MM.1S (cell line): ENCODE data around the gene TCF3.

ENCODE experiments used
- DNase-seq: peaks from one replicate; pipeline ENCODE4 v3.0.0-alpha.2; 2015
- H2AFZ ChIP-seq: fragments of 300-600 bp; sonication (generic); 2 replicates; pipeline ENCODE4 v1.6.0; 2016; ENCODE audit warnings: antibody characterized with exemption, low read length
- H3F3A ChIP-seq: fragments of 300-600 bp; sonication (generic); 2 replicates; pipeline ENCODE4 v1.6.1; 2016; ENCODE audit warnings: mild to moderate bottlenecking, antibody characterized with exemption, low read length, moderate library complexity, mixed read lengths; ENCODE audit not compliant: insufficient read depth
- H3K27ac ChIP-seq: fragments of 300-600 bp; sonication (generic); 2 replicates; pipeline ENCODE4 v1.5.1; 2016; ENCODE audit warnings: mild to moderate bottlenecking, low read length
- H3K27me3 ChIP-seq: fragments of 300-600 bp; sonication (generic); replicated peaks from 2 replicates; pipeline ENCODE4 v1.6.0; 2016; ENCODE audit warnings: low read length; ENCODE audit not compliant: insufficient read depth
- H3K36me3 ChIP-seq: fragments of 300-600 bp; sonication (generic); replicated peaks from 2 replicates; pipeline ENCODE4 v1.6.1; 2016; ENCODE audit warnings: mild to moderate bottlenecking, low read length, mixed read lengths; ENCODE audit not compliant: insufficient read depth
- H3K4me1 ChIP-seq: fragments of 300-600 bp; sonication (generic); 2 replicates; pipeline ENCODE4 v1.6.1; 2016; ENCODE audit warnings: low read length, mixed read lengths
- H3K4me2 ChIP-seq: fragments of 300-600 bp; sonication (generic); 2 replicates; pipeline ENCODE4 v1.6.0; 2016; ENCODE audit warnings: low read depth, low read length
- H3K4me3 ChIP-seq: fragments of 300-600 bp; sonication (generic); 2 replicates; pipeline ENCODE4 v1.5.1; 2016; ENCODE audit warnings: low read length, mixed read lengths
- H3K79me2 ChIP-seq: fragments of 300-600 bp; sonication (generic); 2 replicates; pipeline ENCODE4 v1.6.1; 2016; ENCODE audit warnings: mixed run types, low read length, mixed read lengths
- H3K9ac ChIP-seq: fragments of 300-600 bp; sonication (generic); 2 replicates; pipeline ENCODE4 v1.6.1; 2016; ENCODE audit warnings: low read length, mixed read lengths
- H3K9me2 ChIP-seq: fragments of 300-600 bp; sonication (generic); replicated peaks from 2 replicates; pipeline ENCODE4 v1.6.1; 2016; ENCODE audit warnings: mild to moderate bottlenecking, low read length, mixed read lengths; ENCODE audit not compliant: insufficient read depth
- H3K9me3 ChIP-seq: fragments of 300-600 bp; sonication (generic); replicated peaks from 2 replicates; pipeline ENCODE4 v1.6.1; 2016; ENCODE audit warnings: mild to moderate bottlenecking, low read length, mixed read lengths; ENCODE audit not compliant: insufficient read depth
- H4K20me1 ChIP-seq: fragments of 300-600 bp; sonication (generic); 2 replicates; pipeline ENCODE4 v1.6.1; 2016; ENCODE audit warnings: mild to moderate bottlenecking, low read length, moderate library complexity, mixed read lengths; ENCODE audit not compliant: insufficient read depth
- EZH2 ChIP-seq: fragments of 300-600 bp; sonication (generic); optimal IDR thresholded peaks from 2 replicates; pipeline ENCODE3; 2017; ENCODE audit warnings: low read depth, mild to moderate bottlenecking, antibody characterized with exemption, low read length, mixed read lengths
- EZH2phosphoT487 ChIP-seq: fragments of 300-600 bp; sonication (generic); IDR thresholded peaks from 2 replicates; pipeline ENCODE4 v1.6.1; 2018; ENCODE audit warnings: antibody characterized with exemption, low read length
- TF ChIP-seq, protein P1 (sequence below): fragments of 300-600 bp; sonication (generic); IDR thresholded peaks from 2 replicates; pipeline ENCODE4 v1.5.1; 2016; ENCODE audit warnings: antibody characterized with exemption, low read length, mixed read lengths

TCF3 gene

DNA sequence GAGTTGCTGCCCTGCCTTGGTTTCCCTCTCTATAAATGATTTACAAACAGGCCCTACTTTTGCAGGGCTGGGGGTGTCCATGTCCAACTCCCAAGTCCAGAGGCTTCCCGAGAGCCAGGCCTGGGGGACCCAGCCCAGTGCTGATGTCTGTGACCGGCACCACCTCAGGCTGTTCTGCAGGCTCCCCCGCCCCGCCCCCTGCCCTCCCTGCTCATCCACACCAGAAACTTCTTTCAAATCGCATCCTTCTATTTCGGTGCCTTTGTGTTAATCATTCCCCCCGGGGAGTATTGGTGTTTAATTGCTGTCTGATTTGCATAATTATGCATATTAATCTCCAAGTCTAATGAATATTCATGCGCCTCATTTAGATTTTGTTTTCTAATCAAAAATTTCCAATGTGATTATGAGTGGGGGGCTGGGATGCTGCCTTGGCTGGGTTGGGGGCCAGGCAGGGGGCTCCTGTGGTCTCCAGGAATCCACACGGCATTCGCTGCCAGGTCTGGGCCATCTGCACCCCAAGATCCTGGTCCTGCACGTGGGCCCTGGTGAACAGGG is 19.1 kb downstream of the TCF3 start:
- H3K36me3 ChIP-seq: peaks cover 21% of the 10 kb centered on the region
- no peak overlapping the region for H3K4me2 ChIP-seq
- no peak for TF ChIP-seq EZH2phosphoT487
- TF ChIP-seq, protein P1, sequence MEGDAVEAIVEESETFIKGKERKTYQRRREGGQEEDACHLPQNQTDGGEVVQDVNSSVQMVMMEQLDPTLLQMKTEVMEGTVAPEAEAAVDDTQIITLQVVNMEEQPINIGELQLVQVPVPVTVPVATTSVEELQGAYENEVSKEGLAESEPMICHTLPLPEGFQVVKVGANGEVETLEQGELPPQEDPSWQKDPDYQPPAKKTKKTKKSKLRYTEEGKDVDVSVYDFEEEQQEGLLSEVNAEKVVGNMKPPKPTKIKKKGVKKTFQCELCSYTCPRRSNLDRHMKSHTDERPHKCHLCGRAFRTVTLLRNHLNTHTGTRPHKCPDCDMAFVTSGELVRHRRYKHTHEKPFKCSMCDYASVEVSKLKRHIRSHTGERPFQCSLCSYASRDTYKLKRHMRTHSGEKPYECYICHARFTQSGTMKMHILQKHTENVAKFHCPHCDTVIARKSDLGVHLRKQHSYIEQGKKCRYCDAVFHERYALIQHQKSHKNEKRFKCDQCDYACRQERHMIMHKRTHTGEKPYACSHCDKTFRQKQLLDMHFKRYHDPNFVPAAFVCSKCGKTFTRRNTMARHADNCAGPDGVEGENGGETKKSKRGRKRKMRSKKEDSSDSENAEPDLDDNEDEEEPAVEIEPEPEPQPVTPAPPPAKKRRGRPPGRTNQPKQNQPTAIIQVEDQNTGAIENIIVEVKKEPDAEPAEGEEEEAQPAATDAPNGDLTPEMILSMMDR: no peak
- TF ChIP-seq EZH2: no peak
- H3K4me1 ChIP-seq: no peaks in the 10 kb centered on the region
- no peak overlapping the region for H3K27ac ChIP-seq
- H3F3A ChIP-seq: no peaks in the 10 kb centered on the region
- no peak for DNase-seq
- no peak overlapping the region for H3K9ac ChIP-seq
- H3K4me3 ChIP-seq: no peak overlapping the region
- no peaks in the 10 kb centered on the region for H3K9me3 ChIP-seq
- no peaks in the 10 kb centered on the region for H3K27me3 ChIP-seq
- peaks cover 94% of the 10 kb centered on the region for H3K79me2 ChIP-seq
- peaks cover 62% of the 10 kb centered on the region for H4K20me1 ChIP-seq
- no peaks in the 10 kb centered on the region for H3K9me2 ChIP-seq
- no peak overlapping the region for H2AFZ ChIP-seq

GRCh38 chr19:1632462-1633268 is 19.8 kb downstream of the TCF3 start:
- H3K36me3 ChIP-seq: peaks cover 21% of the 10 kb centered on the region
- H2AFZ ChIP-seq: no peak overlapping the region
- no peak overlapping the region for H3K9ac ChIP-seq
- peaks cover 57% of the 10 kb centered on the region for H4K20me1 ChIP-seq
- H3K4me2 ChIP-seq: no peak overlapping the region
- no peak overlapping the region for H3K4me3 ChIP-seq
- TF ChIP-seq EZH2: no peak
- TF ChIP-seq EZH2phosphoT487: no peak
- TF ChIP-seq, protein P1: no peak
- H3K9me2 ChIP-seq: no peaks in the 10 kb centered on the region
- no peaks in the 10 kb centered on the region for H3F3A ChIP-seq
- H3K4me1 ChIP-seq: no peaks in the 10 kb centered on the region
- peaks cover 87% of the 10 kb centered on the region for H3K79me2 ChIP-seq
- H3K27ac ChIP-seq: no peak overlapping the region
- H3K27me3 ChIP-seq: no peaks in the 10 kb centered on the region
- DNase-seq: no peak
- H3K9me3 ChIP-seq: no peaks in the 10 kb centered on the region

GRCh38 chr19:1631557-1632100 is 20.8 kb downstream of the TCF3 start:
- DNase-seq: no peak
- TF ChIP-seq, protein P1: no peak
- TF ChIP-seq EZH2 (no peak), EZH2phosphoT487 (no peak)
- Histone ChIP-seq H3K27ac (no peak overlapping the region), H3F3A (no peaks in the 10 kb centered on the region), H3K79me2 (peaks cover 84% of the 10 kb centered on the region), H3K27me3 (no peaks in the 10 kb centered on the region), H3K9me2 (no peaks in the 10 kb centered on the region), H3K9ac (no peak overlapping the region), H3K9me3 (no peaks in the 10 kb centered on the region), H3K4me1 (no peaks in the 10 kb centered on the region), H3K36me3 (peaks cover 21% of the 10 kb centered on the region), H2AFZ (no peak overlapping the region), H3K4me3 (no peak overlapping the region), H3K4me2 (no peak overlapping the region), H4K20me1 (peaks cover 55% of the 10 kb centered on the region)
